Nephron (organoid): ENCODE measurements around the gene SAP30.
A peak's percentile ranks its signal among the peaks of the same experiment; 100 is the strongest.

Experiments
- H3K27ac Mint-ChIP-seq, 3 experiments: 2 replicates each; pipeline ENCODE4 v1.8.0; 2020; ENCODE audit warnings: mixed read lengths in 3 of 3, mild to moderate bottlenecking in 2 of 3, moderate library complexity in 1 of 3
- H3K27me3 Mint-ChIP-seq: 2 replicates; pipeline ENCODE4 v1.8.0; 2021; ENCODE audit warnings: low read depth, mild to moderate bottlenecking, moderate library complexity, mixed read lengths
- H3K36me3 Mint-ChIP-seq: 2 replicates; pipeline ENCODE4 v1.8.0; 2020; ENCODE audit warnings: low read depth, mixed read lengths
- H3K4me1 Mint-ChIP-seq: 2 replicates; pipeline ENCODE4 v1.8.0; 2020; ENCODE audit warnings: mixed read lengths
- H3K4me3 Mint-ChIP-seq, 3 experiments: 2 replicates each; pipeline ENCODE4 v1.8.0; 2020; ENCODE audit warnings: mild to moderate bottlenecking in 3 of 3, mixed read lengths in 3 of 3, moderate library complexity in 2 of 3
- H3K9me3 Mint-ChIP-seq: 2 replicates; pipeline ENCODE4 v1.8.0; 2020; ENCODE audit warnings: mixed read lengths
- TF ChIP-seq, protein P1 (sequence below), 3 experiments: fragments of 200-600 bp; sonication (generic); IDR thresholded peaks; one replicate each; pipeline ENCODE4 v1.5.0; 2021; ENCODE audit warnings: antibody characterized with exemption in 3 of 3; ENCODE audit not compliant: unreplicated experiment in 3 of 3

SAP30 gene

DNA sequence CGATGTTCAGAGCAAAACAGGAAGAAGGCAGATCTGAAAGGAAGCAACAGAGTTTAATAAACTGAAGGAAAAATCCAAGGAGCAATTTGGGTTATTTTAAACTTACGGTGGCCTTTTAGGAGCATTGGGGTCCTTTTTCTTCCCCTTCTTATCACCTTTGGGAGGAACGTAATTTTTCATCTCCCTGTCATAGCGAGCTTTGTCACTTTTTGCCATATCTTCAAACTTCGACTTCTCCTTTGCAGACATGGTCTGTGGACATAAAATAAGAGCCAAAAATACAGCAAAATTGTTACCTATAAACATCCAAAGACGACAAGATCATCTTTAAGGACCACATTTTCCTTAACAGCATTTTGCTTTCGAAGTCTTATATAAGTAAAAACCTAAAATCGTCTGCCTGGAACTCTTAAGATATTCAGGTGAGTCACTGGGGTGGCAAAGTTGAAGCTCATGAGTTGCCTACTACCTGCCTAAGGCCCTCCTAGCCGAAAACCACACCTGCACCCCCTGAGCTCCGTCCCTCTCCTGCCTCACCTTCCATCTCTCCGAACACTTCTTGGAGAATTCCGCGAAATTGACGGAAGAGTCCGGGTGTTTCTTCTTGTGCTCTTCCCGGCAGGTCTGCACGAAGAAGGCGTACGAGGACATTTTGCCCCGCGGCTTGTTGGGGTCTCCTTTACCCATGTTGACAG lies 37.6 kb upstream of the SAP30 start:
- Mint-ChIP-seq H3K27ac (peak overlapping the region; percentile 91 to 98 (median 97)), H3K4me1 (peaks cover 26% of the 10 kb centered on the region), H3K9me3 (no peaks in the 10 kb centered on the region)

DNA sequence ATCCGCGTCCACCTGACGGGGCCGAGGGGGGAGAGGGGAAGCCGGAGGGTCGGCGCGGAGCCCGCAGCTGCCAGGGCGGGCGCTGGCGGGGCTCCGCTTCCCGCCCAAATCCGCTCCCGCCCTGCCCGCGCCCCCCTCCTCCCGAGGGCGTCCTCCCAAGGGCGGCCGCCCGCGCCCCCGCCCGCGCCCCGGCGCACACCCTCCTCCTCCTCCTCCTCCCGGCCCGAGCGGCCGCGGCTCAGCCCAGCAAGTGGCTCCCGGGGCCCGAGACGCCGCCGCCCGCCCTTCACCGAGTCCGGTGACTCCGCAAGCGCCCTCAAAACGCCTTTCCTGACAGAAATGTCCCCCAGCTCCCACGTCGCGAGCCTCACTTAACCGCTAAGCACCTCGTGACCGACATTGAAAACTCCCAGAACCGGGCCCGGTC lies 37.1 kb upstream of the SAP30 start:
- H3K27me3 Mint-ChIP-seq = no peaks in the 10 kb centered on the region
- H3K27ac Mint-ChIP-seq = peak overlapping the region; percentile 97 to 99 (median 98)
- H3K9me3 Mint-ChIP-seq = no peaks in the 10 kb centered on the region
- H3K36me3 Mint-ChIP-seq = peaks cover 31% of the 10 kb centered on the region
- H3K4me1 Mint-ChIP-seq = peaks cover 26% of the 10 kb centered on the region
- TF ChIP-seq, protein P1, sequence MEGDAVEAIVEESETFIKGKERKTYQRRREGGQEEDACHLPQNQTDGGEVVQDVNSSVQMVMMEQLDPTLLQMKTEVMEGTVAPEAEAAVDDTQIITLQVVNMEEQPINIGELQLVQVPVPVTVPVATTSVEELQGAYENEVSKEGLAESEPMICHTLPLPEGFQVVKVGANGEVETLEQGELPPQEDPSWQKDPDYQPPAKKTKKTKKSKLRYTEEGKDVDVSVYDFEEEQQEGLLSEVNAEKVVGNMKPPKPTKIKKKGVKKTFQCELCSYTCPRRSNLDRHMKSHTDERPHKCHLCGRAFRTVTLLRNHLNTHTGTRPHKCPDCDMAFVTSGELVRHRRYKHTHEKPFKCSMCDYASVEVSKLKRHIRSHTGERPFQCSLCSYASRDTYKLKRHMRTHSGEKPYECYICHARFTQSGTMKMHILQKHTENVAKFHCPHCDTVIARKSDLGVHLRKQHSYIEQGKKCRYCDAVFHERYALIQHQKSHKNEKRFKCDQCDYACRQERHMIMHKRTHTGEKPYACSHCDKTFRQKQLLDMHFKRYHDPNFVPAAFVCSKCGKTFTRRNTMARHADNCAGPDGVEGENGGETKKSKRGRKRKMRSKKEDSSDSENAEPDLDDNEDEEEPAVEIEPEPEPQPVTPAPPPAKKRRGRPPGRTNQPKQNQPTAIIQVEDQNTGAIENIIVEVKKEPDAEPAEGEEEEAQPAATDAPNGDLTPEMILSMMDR (IDR thresholded peaks at IDR 0.05; ENCODE audit: unreplicated experiment in 3 of 3) = no peak
- H3K4me3 Mint-ChIP-seq = peak overlapping the region; percentile 94 to 98 (median 96)

More for the DNA sequence above, 37.6 kb upstream of the SAP30 start:
- no peaks in the 10 kb centered on the region for H3K27me3 Mint-ChIP-seq
- TF ChIP-seq, protein P1 (IDR thresholded peaks at IDR 0.05; ENCODE audit: unreplicated experiment in 3 of 3) = no peak
- H3K4me3 Mint-ChIP-seq = peak overlapping the region; percentile 92 to 94 (median 92)
- peaks cover 31% of the 10 kb centered on the region for H3K36me3 Mint-ChIP-seq

DNA sequence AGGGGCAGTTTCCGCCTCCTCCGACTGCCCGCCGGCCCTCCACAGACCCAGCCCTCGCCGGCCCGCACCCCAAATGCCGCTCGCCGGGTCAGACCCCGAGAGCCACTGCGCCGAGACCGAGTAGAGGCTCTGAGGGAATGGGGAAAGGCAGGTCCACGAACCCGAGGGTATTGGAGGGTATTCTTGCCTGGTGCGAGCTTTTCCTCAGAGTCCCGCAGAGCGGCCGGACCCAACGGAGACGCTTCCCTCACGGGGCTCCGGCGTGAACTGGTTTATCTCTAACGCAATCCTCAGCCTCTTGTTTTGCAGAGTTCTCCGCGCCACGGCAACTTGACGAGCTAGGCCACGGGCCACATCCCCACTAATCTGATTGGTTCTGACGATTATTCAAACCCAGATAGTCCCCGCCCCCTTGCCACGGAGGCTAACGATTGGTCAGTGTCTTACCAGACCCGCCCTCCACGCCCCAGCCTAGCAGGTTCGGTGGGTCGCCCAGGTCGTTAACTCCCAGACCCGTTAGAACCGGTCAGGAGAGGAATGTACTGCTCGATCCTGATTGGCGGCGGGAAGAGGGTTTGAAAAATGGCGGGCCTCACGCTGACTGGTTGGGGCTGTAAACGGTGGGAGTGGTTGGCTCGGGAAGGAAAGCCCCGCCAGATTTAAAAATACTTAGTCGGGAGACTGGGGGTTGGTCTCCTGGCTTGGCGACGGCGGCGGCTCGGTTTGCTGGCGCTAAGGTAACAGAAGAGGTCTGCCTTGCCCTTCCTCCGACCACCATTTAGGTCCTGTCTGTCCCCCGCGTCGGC lies 36.5 kb upstream of the SAP30 start, which contains the start of gene HMGB2:
TSS of gene HMGB2 (minus strand) at position 274 of the 806 bp plus-strand sequence. CDS start 709 bp downstream, outside the sequence.
- Mint-ChIP-seq H3K36me3 (peaks cover 27% of the 10 kb centered on the region), H3K27me3 (no peaks in the 10 kb centered on the region), H3K27ac (peak within 1 kb of the TSS; percentile 97 to 99 (median 98)), H3K4me1 (peaks cover 26% of the 10 kb centered on the region), H3K4me3 (peak within 1 kb of the TSS; percentile 94 to 98 (median 96)), H3K9me3 (no peaks in the 10 kb centered on the region)
- TF ChIP-seq, protein P1 (IDR thresholded peaks at IDR 0.05; ENCODE audit: unreplicated experiment in 3 of 3) = no peak

DNA sequence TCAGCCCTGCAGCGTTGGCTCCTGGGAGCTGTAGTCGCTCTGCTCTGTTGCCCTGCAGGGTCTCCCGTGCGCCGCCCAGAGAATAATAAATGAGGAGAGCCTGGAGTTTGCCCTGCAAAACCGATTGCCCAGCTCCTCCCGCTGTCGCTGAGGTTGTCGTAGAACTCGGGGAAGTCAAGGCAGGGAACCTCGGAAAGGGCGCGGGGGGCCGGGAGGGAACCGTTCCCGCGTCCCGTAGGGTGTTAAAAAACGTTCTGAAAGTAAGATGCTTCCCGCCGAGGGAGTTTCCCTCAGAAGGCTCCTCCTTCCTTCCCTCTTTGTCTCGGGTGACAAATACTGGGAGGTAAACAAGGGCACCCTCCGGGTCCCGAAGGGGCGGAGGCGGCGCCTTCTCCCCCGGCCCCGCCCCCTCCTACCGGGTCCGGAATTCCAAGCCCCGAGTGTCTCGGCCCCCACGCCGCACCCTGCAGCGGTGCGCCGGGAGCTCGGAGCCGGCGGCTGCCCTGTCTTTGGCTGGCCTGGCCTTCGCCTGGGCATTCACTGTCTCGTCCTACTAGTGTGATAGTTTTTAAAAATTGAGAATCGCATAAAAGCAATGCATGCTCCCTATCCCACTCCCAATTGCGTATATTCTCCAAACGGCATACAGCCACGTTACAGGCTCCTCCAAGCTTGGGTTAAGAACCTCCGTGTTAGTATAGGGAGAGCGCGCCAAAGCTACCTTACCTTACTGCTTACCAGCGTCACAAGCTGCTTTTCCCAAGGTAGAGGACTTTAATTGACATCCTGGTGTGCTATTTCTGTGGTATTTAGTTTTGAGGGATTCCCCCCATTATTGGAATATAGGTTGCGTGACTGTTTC lies 35.6 kb upstream of the SAP30 start:
- peak overlapping the region; percentile 97 to 99 (median 98) for H3K27ac Mint-ChIP-seq
- peaks cover 26% of the 10 kb centered on the region for H3K4me1 Mint-ChIP-seq
- TF ChIP-seq, protein P1 (IDR thresholded peaks at IDR 0.05; ENCODE audit: unreplicated experiment in 3 of 3) = no peak
- peak overlapping the region; percentile 94 to 98 (median 96) for H3K4me3 Mint-ChIP-seq
- peaks cover 24% of the 10 kb centered on the region for H3K36me3 Mint-ChIP-seq
- no peaks in the 10 kb centered on the region for H3K27me3 Mint-ChIP-seq
- H3K9me3 Mint-ChIP-seq = no peaks in the 10 kb centered on the region

DNA sequence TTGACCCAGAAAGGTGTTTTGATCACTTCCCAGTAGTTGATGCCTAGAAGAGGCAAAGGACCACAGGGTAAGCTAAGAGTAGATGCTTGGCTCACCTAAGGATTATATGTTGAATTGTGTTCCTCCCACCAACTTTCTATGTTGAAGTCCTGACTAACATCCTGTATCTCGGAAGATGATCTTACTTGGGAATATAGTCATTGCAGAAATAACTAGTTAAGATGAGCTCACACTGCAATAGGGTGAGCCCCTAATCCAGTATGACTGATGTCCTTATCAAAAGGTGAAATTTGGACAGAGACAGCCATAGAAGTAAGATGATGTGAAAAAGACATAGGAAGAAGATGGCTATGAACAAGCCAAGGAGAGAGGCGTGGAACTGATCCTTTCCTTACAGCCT lies 33.3 kb upstream of the SAP30 start:
- H3K27ac Mint-ChIP-seq = no peak overlapping the region
- H3K27me3 Mint-ChIP-seq = no peaks in the 10 kb centered on the region
- H3K4me1 Mint-ChIP-seq = peaks cover 16% of the 10 kb centered on the region
- no peaks in the 10 kb centered on the region for H3K9me3 Mint-ChIP-seq
- TF ChIP-seq, protein P1 (IDR thresholded peaks at IDR 0.05; ENCODE audit: unreplicated experiment in 3 of 3) = no peak
- H3K4me3 Mint-ChIP-seq = peak overlapping the region in 1 of 3 experiments; percentile 2
- H3K36me3 Mint-ChIP-seq = peaks cover 10% of the 10 kb centered on the region
